IPS DF 6.9 (cell line): ENCODE measurements around the gene MOSMO.

Experiments used
- DNase-seq: peaks from one replicate; pipeline ENCODE4 v3.0.0-alpha.2; 2013; ENCODE audit warnings: low read depth, low spot score
- H3K27ac ChIP-seq: one replicate; pipeline ENCODE4 v1.5.1; 2013; ENCODE audit warnings: low read length, control low read depth
- H3K27me3 ChIP-seq: 2 replicates; pipeline ENCODE4 v1.6.1; 2013; ENCODE audit warnings: mild to moderate bottlenecking, low read length; ENCODE audit not compliant: control insufficient read depth, insufficient read depth
- H3K36me3 ChIP-seq: 2 replicates; pipeline ENCODE4 v1.6.1; 2013; ENCODE audit warnings: low read length; ENCODE audit not compliant: control insufficient read depth, insufficient read depth
- H3K4me1 ChIP-seq: 2 replicates; pipeline ENCODE4 v1.6.1; 2013; ENCODE audit warnings: low read length; ENCODE audit not compliant: control insufficient read depth, insufficient read depth
- H3K4me3 ChIP-seq: 2 replicates; pipeline ENCODE4 v1.5.1; 2013; ENCODE audit warnings: mild to moderate bottlenecking, low read length
- H3K9me3 ChIP-seq: 2 replicates; pipeline ENCODE4 v1.6.1; 2013; ENCODE audit warnings: low read length, inconsistent platforms; ENCODE audit not compliant: control insufficient read depth, insufficient read depth
- WGBS: extraction: QIAGEN DNeasy Blood & Tissue Kit; methylation state at CpG from one replicate; pipeline ENCODE4 v1.1.7; 2013; ENCODE audit warnings: mixed read lengths, missing lambda C conversion rate; ENCODE audit not compliant: insufficient read length, insufficient coverage; 5-methylcytosine and 5-hydroxymethylcytosine counted together

MOSMO gene

GRCh38 chr16:21986692-21987246, 21.1 kb upstream of the MOSMO start:
- no CpG with 5 or more reads among the region's 4 CpGs for WGBS
- peaks cover 4% of the 10 kb centered on the region; the same call in 1 of the 2 replicates for H3K36me3 ChIP-seq
- H3K9me3 ChIP-seq, result no peaks in the 10 kb centered on the region

GRCh38 chr16:21987498-21987897, 20.4 kb upstream of the MOSMO start:
- no peaks in the 10 kb centered on the region for H3K9me3 ChIP-seq

More at GRCh38 chr16:21986692-21987246, 21.1 kb upstream of the MOSMO start:
- Histone ChIP-seq H3K4me3 (no peak overlapping the region), H3K27ac (no peak overlapping the region), H3K27me3 (no peaks in the 10 kb centered on the region), H3K4me1 (no peaks in the 10 kb centered on the region)
- no peak for DNase-seq

GRCh38 chr16:21989133-21989532, 18.8 kb upstream of the MOSMO start:
- H3K27ac ChIP-seq, result no peak overlapping the region
- no peaks in the 10 kb centered on the region; the same call in 1 of the 2 replicates for H3K36me3 ChIP-seq
- no peak overlapping the region for H3K4me3 ChIP-seq
- H3K4me1 ChIP-seq, result no peaks in the 10 kb centered on the region
- H3K9me3 ChIP-seq, result no peaks in the 10 kb centered on the region
- H3K27me3 ChIP-seq, result no peaks in the 10 kb centered on the region
- no CpG with 5 or more reads among the region's 5 CpGs for WGBS
- DNase-seq, result no peak

More at GRCh38 chr16:21987498-21987897, 20.4 kb upstream of the MOSMO start:
- H3K27me3 ChIP-seq, result no peaks in the 10 kb centered on the region
- no CpG with 5 or more reads among the region's 2 CpGs for WGBS
- H3K4me1 ChIP-seq, result no peaks in the 10 kb centered on the region
- DNase-seq, result no peak
- no peak overlapping the region for H3K4me3 ChIP-seq
- no peaks in the 10 kb centered on the region; the same call in 1 of the 2 replicates for H3K36me3 ChIP-seq
- no peak overlapping the region for H3K27ac ChIP-seq

DNA sequence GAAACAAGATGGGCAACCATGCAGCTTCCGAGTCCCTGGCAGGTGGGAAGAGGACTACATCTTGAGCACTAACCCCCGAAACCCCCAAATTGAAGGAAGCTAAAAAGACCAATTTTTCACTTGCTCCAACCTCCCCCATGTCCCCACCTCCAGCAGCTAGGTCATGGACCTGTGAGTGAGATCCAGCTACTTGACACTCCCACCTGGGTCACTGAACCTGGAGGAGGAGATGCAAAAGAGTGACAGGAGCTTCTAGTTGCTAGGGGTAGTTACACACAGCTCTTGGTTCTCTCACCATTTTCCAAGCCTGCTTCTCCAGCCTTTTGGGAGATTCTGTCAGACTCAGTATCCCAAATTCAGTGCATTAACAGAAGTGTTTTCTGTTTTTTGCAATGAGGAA, 18.2 kb upstream of the MOSMO start:
- WGBS, result no CpG with 5 or more reads among the region's 2 CpGs

GRCh38 chr16:21990381-21990944, 17.4 kb upstream of the MOSMO start:
- H3K27ac ChIP-seq, result no peak overlapping the region
- H3K4me1 ChIP-seq, result no peaks in the 10 kb centered on the region
- no CpG with 5 or more reads among the region's 3 CpGs for WGBS
- H3K27me3 ChIP-seq, result no peaks in the 10 kb centered on the region
- no peaks in the 10 kb centered on the region for H3K36me3 ChIP-seq
- no peak overlapping the region for H3K4me3 ChIP-seq
- H3K9me3 ChIP-seq, result no peaks in the 10 kb centered on the region
- DNase-seq, result no peak

More for the DNA sequence above, 18.2 kb upstream of the MOSMO start:
- H3K4me3 ChIP-seq, result no peak overlapping the region
- no peak for DNase-seq
- H3K36me3 ChIP-seq, result no peaks in the 10 kb centered on the region
- H3K4me1 ChIP-seq, result no peaks in the 10 kb centered on the region
- H3K27ac ChIP-seq, result no peak overlapping the region
- no peaks in the 10 kb centered on the region for H3K9me3 ChIP-seq
- H3K27me3 ChIP-seq, result no peaks in the 10 kb centered on the region

- no peak for DNase-seq
- no peaks in the 10 kb centered on the region for H3K4me1 ChIP-seq
- H3K27me3 ChIP-seq, result no peaks in the 10 kb centered on the region
- H3K9me3 ChIP-seq, result no peaks in the 10 kb centered on the region
- no peaks in the 10 kb centered on the region for H3K36me3 ChIP-seq
- WGBS, result no CpG with 5 or more reads among the region's 6 CpGs
- no peak overlapping the region for H3K4me3 ChIP-seq
- H3K27ac ChIP-seq, result no peak overlapping the region
Measured at GRCh38 chr16:21991621-21992020, 16.3 kb upstream of the MOSMO start.

DNA sequence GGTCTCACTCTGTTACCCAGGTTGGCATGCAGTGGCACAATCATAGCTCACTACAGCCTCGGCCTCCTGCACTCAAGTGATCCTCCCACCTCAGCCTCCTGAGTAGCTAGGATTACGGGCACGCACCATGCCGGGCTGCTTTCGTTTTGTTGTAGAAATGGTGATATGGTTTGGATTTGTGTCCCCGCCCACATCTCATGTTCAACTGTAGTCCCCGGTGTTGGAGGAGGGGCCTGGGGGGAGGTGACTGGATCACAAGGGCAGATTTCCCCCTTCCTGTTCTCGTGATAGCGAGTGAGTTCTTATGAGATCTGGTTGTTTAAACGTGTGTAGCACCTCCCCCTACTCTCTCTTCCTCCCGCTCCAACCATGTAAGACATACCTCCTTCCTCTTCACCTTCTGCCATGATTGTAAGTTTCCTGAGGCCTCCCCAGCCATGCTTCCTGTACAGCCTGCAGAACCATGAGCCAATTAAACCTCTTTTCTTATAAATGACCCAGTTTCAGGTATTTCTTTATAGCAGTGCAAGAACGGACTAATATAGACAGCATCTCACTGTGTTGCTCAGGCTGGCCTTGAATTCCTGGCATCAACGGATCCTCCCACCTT, 12.9 kb upstream of the MOSMO start:
- Histone ChIP-seq H3K4me3 (no peak overlapping the region), H3K4me1 (no peaks in the 10 kb centered on the region), H3K27ac (no peak overlapping the region), H3K36me3 (no peaks in the 10 kb centered on the region), H3K9me3 (no peaks in the 10 kb centered on the region), H3K27me3 (no peaks in the 10 kb centered on the region)
- DNase-seq, result no peak
- WGBS, result no CpG with 5 or more reads among the region's 13 CpGs

DNA sequence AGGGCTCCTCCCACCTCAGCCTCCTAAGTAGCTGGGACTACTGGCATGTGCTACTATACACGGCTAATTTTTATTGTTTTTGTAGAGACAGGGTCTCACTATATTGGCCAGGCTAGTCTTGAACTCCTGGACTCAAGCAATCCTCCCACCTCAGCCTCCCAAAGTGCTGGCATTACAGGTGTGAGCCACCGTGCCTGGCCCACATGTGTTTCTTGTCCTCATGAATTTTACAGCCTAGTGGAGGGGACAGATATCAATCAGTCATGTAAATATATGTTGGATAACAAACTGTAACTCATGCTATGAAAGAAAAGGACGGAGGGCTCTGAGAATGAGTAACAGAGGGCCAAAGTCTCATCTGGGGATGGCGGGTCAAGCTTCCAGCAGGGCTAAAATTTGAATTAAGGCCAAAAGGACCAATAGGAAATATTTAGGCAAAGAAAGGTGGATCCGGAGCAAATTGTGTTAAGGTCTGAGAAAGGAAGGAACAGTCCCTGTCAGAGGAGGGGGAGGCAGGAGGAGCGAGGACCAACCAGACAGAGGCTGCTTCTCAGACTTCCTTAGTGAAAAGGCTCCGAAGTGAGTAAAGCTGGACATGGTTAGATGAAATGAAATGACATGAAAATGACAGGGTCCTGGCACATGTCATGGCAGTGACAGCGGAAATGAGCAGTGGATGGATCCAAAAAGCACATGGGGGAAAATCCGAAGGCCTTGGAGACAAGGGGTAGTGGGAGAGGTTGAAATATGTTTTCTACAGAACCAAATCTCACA, 10.8 kb upstream of the MOSMO start:
- H3K4me3 ChIP-seq, result no peak overlapping the region
- DNase-seq, result no peak
- H3K36me3 ChIP-seq, result no peaks in the 10 kb centered on the region
- H3K4me1 ChIP-seq, result no peaks in the 10 kb centered on the region
- no peaks in the 10 kb centered on the region for H3K27me3 ChIP-seq
- no peak overlapping the region for H3K27ac ChIP-seq
- no peaks in the 10 kb centered on the region for H3K9me3 ChIP-seq
- no CpG with 5 or more reads among the region's 9 CpGs for WGBS

DNA sequence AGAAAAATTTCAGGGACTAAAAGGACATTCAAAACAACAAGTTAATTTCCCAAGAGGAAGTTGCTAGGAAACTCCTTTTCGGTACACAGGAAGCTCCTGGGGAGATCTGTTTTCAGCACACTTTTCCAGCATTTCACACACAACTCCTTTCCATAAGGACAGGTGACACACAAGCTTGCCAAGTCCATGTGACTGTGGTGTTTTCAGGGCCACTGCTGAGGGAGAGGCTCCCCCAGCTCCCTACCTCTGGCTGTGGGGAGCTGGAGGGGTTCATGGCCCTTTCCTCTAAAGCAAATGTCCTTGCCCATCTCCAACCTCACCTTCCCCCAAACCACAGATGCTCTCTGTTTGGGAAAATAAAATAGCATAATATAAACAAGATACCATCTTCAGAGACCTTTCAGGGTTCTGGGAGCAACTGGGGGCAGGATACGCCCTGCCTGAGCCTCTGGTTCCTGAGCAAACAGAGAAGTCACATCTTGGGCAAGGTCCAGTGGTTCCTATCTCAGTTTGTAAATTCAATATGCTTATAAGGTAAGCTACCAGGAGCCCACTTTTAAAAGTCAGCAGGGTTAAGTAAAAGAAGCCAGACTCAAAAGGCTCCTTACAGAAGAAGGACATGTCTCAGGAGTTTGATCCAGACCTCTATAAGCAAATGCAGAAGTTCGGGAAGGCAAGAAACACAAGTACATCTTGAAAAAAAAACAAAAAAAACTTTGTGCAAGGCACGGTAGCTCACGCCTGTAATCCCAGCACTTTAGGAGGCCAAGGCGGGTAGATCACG, 10.0 kb upstream of the MOSMO start:
- no CpG with 5 or more reads among the region's 7 CpGs for WGBS
- DNase-seq, result no peak
- Histone ChIP-seq H3K27me3 (no peaks in the 10 kb centered on the region), H3K9me3 (no peaks in the 10 kb centered on the region), H3K4me1 (no peaks in the 10 kb centered on the region), H3K27ac (no peak overlapping the region), H3K4me3 (no peak overlapping the region), H3K36me3 (no peaks in the 10 kb centered on the region)

- no peaks in the 10 kb centered on the region for H3K36me3 ChIP-seq
- H3K4me1 ChIP-seq, result no peaks in the 10 kb centered on the region
- H3K27me3 ChIP-seq, result no peaks in the 10 kb centered on the region
- no peak for DNase-seq
- no peak overlapping the region for H3K4me3 ChIP-seq
- no peak overlapping the region for H3K27ac ChIP-seq
- H3K9me3 ChIP-seq, result no peaks in the 10 kb centered on the region
- no CpG with 5 or more reads among the region's 1 CpG for WGBS
Measured at GRCh38 chr16:22001591-22001990, 6.3 kb upstream of the MOSMO start.
